H1 (cell line): ENCODE results near the gene CCDC9B. TPM values are rescaled to one million over a fixed set of nuclear protein-coding genes. Genes with fewer than 3 reads are reported as not detected.

Experiments
- CTCF ChIP-seq, 3 experiments: IDR thresholded peaks; 1 replicate in 2 of 3; 2 replicates in 1 of 3; pipeline versions ENCODE4 v1.5.1 to v1.6.1; 2011; ENCODE audit warnings: low read length in 3 of 3, mild to moderate bottlenecking in 3 of 3, inconsistent platforms in 2 of 3, low read depth in 1 of 3, moderate library complexity in 1 of 3; ENCODE audit not compliant: insufficient read depth in 1 of 3; ENCODE audit errors: control extremely low read depth in 1 of 3
- polyA plus RNA-seq, 7 experiments: library from polyadenylated mRNA; depleted of rRNA in 3 of 7; stranded (reverse) in 5 of 7; unstranded in 2 of 7; fragments of >200 nt in 5 of 7; fragments of 200-250 nt in 2 of 7; gene quantifications; 1 replicate in 5 of 7; 2 replicates in 1 of 7; 4 replicates in 1 of 7; pipeline versions ENCODE4 v1.2.1 to v1.2.3, GENCODE V29; 2011 to 2013; ENCODE audit warnings: missing spikeins in 2 of 7, mixed read lengths in 2 of 7
- total RNA-seq: library from RNA; stranded (reverse); fragmentation: NEBNext Ultra II Directional; extraction: Animal tissue kit (Norgen Biotek cat#: 25700); gene quantifications from 2 replicates; pipeline ENCODE4 v1.2.1, GENCODE V29; 2021

CCDC9B gene
- total and polyA plus RNA-seq, 2 of the 8 experiments (the other 6 are each of a cell fraction or from before 2014, with no cell fraction given) = 0.45 to 0.78 TPM

- TF ChIP-seq CTCF (IDR thresholded peaks at IDR 0.05; ENCODE audit: control extremely low read depth in 1 of 3, insufficient read depth in 1 of 3, low read depth in 1 of 3, low read length in 3 of 3) = no peak
Observed at GRCh38 chr15:40347559-40348473, 7.1 kb upstream of the CCDC9B start (continued).
